GM19351 (cell line): ENCODE data around the gene EME1.
"Not testable (repeated sequence)": the region's sequence is repeated elsewhere in the genome, so short reads cannot be mapped to it uniquely, and the experiment has no call there.

Source experiments
- ATAC-seq: cut with Tn5 transposase; IDR thresholded peaks from one replicate; pipeline ENCODE4 v1.9.1; 2021; ENCODE audit warnings: mild to moderate bottlenecking, moderate library complexity; ENCODE audit not compliant: unreplicated experiment

EME1 gene

GRCh38 chr17:50423553-50424159 lies 50.6 kb downstream of the EME1 start:
- ATAC-seq: no peak

DNA sequence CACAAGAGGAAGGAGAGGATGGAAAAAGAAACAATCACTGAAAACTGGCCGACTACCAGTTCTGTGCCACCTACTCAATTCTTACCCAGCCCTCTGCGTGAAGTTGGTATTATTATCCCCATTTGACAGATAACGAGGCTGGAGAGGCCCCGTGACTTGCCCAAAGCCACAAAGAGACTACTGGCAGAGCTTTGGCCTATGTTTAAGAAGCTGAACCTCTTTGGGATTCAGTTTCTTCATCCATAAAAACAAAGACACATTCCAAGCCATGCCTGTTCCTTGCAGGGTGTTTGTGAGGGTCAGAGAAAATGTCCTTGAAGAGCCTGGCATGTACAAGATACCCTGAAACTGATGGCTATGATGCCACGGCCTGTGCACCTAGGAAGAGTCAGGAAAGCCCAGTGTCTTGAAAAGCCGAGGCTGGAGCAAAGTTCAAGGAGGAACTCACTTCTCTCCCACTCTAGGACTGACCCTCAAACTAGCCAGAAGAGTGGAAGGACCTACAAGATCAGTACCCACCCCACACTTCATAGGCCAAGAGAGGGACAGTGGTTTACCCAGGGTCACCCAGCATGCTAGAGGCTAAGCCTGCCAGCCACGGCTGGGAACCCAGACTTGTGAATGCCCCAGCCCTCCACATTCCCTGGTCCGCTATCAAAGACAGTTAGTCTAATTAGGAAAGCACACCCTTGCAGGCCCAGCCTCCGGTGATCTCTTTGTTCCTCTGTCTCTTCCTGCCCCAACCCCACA lies 51.4 kb downstream of the EME1 start:
- no peak for ATAC-seq

DNA sequence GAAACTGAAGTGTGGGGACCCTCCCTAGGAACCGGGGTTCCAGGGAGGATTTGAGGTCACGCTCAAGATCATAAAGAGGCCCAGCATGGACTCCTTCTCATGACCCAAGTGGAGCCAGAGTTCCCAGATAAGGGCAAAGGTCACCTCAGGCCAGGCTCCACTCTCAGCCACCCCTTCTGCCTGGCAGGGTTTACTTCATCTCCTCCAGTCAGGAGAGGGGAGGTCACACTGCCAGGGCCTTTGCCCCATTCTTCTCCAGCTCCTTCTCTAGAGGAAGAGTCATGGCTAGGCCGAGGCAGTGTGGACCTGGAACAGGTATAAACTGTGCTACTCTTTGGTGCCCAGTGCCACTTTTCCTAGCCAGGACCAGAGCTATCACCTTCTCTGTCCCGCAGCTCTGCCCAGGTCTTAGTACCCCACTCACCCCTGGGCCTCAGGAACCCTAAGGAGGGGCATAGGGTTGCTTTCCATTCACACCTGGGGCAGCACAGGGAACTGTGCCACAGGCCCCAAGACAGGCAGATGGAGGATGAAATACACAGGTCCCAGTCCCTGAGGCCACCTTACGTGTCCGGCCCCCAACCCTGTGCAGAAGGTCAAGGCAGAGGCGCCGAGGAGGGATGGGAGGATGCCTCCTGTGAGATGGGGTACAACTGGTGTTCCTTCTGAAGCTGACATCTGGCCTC lies 52.1 kb downstream of the EME1 start:
- no peak for ATAC-seq

- ATAC-seq: peak; percentile 56
Observed at GRCh38 chr17:50425682-50426471, 52.8 kb downstream of the EME1 start, which contains the start of gene ACSF2. ACSF2 (plus strand) TSS chr17:50426218; CDS start chr17:50426262, 44 bp downstream.

DNA sequence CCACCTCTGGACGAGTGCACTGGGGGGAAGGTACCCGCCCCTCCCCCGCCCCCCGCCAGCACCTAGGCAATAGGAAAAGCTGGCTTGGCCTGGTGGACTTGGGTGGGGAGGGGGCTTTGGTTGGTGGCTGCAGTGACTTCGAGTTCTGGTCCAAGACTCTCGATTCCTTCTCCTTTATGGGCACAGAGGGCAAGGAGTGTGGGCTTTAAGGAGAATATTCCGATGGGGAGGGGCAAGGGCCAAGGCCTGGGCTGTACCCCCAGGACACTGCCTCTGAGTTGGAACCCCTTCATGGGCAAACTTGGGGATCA lies 53.4 kb downstream of the EME1 start:
- no peak for ATAC-seq

GRCh38 chr17:50426814-50427787 lies 54.1 kb downstream of the EME1 start:
- peak; percentile 43 for ATAC-seq

GRCh38 chr17:50428126-50428525 lies 55.1 kb downstream of the EME1 start:
- ATAC-seq: not testable (repeated sequence)

GRCh38 chr17:50428831-50429424 lies 55.9 kb downstream of the EME1 start:
- ATAC-seq: no peak

GRCh38 chr17:50429793-50430192 lies 56.8 kb downstream of the EME1 start:
- no peak for ATAC-seq
